Embryonic facial prominence (tissue), 1 donor: ENCODE measurements around the gene NME7.
"Not testable (repeated sequence)": the region's sequence is repeated elsewhere in the genome, so short reads cannot be mapped to it uniquely, and the experiment has no call there.

ENCODE experiments used
- DNase-seq: peaks from one replicate; pipeline ENCODE4 v3.0.0-alpha.2; 2016; ENCODE audit errors: extremely low spot score

The NME7 gene

DNA sequence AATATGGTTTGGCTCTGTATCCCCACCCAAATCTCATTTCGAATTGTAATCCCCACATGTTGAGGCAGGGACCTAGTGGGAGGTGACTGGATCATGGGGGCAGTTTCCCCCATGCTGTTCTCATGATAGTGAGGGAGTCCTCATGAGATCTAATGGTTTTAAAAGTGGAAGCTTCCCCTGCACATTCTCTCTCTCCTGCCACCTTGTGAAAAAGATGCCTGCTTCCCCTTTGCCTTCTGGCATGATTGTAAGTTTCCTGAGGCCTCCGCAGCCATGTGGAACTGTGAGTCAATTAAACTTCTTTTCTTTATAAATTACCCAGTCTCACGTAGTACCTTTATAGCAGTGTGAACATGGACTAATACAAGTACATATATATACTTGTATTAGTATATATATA lies 25.5 kb downstream of the NME7 start:
- DNase-seq, result not testable (repeated sequence)

DNA sequence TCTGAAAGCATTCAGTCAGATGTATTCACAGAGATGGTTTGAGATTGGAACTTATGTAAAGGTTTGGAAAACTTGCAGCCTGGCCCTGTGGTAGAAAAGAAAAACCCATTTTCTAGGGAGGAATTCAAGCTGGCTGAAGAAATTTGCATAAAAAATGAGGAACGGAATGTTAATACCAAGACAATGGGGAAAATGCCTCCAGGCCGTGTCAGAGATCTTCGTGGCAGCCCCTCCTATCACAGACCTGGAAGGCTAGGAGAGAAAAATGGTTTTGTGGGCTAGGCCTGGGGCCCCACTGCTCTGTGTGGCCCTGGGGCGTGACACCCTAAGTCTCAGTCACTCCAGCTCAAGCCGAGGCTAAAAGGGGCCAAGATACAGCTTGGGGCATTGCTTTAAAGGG lies 26.7 kb downstream of the NME7 start:
- DNase-seq, result no peak

DNA sequence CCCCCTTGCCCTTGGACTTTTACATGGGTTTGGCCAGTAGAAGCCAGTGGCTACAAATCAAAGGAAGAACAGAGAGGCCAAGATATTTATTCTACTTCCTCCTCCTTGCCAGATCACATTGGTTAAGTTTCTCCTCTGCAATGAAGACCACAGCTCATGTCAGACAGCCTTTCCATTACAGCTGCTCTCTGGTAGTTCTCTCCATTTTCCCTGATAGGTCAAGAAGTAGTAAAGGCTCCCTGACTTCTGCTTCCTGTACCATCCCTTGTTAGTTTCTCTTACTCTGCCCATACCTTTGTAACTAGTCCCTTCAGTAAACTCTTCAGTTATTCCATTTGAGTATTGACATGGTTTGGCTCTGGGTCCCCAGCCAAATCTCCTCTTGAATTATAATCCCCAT lies 27.8 kb downstream of the NME7 start:
- DNase-seq, result no peak

DNA sequence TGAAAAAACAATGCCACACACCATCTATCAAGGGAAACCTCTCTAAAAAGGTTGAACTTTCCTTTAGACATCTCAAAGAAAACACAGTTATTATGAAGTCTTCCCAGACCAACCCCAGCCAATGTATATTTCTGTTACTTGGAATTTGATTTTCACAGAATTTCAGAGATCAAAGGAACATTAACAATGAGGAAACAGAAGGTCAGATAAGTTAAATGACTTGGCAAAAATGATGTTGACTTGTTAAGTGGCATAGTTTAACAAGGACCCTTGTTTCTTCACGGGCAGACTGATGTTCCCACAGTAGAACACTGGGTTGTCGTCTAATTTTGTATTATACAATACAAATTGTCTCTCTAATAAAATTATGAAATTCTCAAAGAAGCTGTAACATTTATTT lies 29.0 kb downstream of the NME7 start:
- DNase-seq, result no peak

DNA sequence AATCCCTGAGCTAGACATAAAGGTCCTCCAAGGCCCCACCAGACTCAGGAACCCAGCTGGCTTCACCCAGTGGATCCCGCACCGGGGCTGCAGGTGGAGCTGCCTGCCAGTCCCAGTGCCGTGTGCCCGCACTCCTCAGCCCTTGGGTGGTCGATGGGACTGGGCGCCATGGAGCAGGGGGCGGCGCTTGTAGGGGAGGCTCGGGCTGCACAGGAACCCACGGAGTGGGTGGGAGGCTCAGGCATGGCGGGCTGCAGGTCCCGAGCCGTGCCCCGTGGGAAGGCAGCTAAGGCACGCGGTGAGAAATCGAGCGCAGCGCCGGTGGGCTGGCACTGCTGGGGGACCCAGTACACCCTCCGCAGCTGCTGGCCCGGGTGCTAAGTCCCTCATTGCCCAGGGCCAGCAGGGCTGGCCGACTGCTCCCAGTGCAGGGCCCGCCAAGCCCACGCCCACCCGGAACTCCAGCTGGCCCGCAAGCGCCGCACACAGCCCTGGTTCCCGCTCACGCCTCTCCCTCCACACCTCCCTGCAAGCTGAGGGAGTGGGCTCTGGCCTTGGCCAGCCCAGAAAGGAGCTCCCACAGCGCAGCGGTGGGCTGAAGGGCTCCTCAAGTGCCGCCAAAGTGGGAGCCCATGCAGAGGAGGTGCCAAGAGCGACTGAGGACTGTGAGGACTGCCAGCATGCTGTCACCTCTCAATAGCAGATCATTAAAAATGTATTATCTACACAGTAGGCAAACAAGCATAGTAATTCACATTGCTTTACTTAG lies 30.5 kb downstream of the NME7 start:
- not testable (repeated sequence) for DNase-seq

DNA sequence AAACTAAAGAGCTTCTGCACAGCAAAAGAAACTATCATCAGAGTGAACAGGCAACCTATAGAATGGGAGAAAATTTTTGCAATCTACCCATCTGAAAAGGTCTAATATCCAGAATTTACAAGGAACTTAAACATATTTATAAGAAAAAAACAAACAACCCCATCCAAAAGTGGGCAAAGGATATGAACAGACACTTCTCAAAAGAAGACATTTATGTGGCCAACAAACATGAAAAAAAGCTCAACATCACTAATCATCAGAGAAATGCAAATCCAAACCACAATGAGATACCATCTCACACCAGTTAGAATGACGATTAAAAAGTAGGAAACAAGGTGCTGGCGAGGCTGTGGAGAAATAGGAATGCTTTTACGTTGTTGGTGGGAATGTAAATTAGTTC lies 32.9 kb downstream of the NME7 start:
- DNase-seq, result not testable (repeated sequence)

DNA sequence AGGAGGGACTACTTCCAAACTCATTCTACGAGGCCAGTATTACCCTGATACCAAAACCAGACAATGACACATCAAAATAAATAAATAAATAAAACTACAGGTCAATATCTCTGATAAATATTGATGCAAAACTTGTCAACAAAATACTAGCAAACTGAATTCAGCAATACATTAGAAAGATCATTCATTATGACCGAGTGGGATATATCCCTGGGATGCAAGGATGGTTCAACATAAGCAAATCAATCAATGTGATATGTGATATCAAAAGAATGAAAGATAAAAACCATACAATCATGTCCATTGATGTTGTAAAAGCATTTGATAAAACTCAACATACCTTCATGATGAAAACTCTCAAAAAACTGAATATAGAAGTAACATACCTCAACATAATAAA lies 36.7 kb downstream of the NME7 start:
- DNase-seq, result no peak

DNA sequence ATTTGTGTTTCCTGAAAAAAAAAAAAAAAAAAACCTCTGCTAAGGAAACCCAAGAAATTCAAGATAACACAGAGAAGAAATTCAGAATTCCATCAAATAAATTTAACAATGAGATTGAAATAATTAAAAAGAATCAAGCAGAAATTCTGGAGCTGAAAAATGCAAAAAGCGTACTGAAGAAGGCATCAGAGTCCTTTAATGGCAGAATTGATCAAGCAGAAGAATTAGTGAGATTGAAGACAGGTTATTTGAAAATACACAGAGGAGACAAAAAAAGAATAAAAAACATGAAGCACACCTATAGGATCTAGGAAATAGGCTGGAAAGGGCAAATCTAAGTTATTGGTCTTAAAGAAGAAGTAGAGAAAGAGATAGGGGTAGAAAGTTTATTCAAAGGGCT lies 38.2 kb downstream of the NME7 start:
- DNase-seq, result no peak

DNA sequence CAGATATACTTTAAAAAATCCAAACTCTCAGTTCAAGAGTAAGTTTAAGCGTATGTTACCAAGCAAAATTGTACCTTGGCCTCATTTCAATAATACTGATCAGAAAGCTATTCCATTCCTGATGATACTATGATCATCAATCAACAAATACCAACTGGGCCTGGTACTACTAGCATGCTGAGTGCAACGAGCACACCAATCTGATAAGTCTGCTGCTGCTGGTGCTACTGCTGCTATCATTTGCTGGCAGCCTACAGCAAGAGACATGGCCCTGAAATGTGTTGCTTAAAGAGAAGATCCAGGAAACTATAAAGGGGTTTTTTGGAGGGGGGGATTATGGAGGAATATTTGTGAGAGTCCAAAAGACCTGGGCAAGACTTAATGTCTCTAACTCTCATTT lies 39.7 kb downstream of the NME7 start:
- no peak for DNase-seq

DNA sequence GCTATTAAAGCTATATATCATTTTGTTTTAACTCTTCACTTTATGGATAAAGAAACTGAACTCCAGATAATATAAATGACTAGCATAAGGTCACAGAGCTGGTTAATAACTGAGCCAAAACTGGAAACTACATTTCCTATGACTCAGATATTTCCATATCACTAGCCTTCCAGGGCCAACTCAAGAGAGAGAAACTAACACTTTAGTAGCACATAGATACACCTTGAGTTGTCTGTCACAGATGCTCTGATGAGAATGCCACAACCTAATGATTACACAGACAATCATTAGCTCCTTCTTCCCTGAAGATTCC lies 40.7 kb downstream of the NME7 start:
- no peak for DNase-seq

DNA sequence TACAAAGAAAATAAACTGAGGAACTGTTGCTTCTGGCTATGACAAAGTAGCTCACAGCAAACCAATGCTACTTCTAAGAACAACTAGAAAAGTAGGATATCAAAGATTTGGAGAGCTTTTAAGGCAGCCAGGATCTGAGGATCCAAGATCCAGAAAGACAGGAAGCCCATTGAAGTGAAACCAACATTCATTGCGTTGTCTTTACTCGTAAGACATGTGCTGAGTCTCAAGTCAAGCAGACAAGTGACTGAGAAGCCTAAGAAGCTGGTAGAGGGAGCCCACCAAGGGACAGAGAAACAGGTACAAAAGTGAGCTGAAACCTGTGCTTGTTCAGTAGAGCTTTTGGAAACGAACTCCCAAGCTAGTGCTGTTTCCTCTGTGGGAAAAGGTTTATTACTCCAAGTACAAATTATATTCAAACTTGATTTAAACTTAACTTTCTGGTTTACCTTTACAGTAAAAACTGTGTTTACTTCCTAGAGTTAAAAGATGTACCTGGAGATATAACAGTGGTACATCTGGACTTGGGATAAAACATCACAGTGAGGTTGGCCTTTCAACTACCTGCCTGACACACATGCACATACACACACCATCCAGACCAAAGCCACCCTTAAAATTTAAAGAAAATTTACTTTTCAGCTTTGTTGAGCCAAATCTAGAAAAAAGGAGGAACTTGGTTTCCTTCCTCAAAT lies 41.2 kb downstream of the NME7 start:
- no peak for DNase-seq

DNA sequence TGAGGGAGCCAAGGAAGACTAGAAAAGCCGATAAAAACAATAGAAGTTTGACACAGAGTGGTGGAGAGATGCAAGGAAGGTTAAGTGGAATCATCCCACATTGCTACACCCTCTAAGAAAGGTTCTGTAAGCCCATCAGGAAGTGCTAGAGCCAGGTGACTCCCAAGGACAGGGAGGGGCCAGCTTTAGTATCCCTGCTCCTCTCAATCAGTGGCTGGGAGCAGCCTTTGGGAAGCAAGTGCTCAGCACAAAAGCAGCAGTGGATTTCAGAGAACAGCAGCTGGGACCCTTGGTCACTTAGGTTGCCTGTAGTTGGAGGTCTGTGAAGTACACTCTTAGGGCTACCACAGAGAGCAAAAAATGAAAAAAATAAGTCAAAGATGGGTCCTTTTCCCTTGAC lies 42.5 kb downstream of the NME7 start:
- DNase-seq, result no peak

DNA sequence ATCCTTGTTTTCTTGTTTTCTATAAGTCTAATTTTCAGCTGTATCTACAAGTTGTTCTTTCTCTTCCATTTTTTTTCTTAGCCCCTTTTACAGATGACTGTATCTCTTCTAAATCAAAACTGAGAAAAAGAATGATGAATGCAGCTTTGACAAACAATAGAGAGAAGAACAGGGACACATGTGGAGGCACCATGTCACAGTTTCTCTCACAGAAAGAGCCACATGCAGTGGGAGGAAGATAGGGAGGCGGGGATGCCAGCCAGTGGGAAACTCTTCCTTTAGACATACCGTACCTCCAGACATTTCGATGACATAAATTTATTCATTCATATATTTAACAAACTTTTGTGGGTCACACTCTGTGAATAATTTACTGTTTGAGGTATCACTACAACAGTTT lies 45.5 kb downstream of the NME7 start:
- no peak for DNase-seq

DNA sequence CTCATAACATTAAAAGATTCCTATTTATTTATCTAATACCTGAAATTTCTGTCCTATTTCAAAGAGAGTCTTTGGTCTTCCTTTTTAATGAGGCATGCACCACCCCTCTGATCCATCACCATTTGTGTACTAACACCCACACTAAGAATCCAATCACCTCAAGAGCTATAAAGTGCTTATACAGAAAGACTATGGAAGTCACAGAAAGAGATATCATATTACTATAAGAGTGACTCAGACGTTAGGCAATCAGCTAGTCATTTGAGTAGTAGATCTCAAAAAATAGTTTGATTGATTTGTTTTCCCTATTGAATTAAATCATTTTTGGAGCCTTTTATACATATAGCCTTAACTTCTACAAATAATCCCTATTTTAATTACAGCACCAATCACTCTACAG lies 46.1 kb downstream of the NME7 start:
- DNase-seq, result no peak

DNA sequence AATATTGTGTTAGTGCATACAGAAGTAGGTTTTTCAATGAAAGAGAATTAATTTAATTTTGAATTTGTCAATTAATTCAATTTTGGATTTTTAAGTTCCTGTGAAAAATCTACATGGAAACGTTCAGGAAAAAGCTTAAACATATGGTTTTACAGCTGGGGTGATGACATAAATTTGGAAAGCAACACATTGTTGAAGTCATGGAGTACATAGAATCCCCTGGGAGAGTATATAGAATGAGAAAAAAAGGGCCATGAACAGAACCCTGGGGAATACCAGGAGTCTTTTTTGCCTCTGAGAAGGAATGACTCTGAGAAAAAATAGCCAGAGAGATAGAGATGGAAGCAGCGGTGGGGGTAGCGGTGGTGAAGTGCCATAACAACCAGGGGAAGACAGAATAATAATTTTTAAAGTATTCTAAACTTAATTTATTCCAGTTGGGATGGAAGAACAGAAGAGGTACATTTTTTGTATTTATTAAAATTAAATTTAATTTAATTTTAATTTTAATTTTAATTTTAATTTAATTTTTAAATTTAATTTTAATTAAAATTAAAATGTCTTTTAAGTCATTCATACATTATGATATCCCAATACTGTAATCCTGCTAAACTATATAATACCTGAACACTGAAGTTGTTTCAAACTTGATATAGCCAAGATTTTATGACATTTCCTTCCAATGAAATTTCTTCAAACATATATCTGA lies 48.9 kb downstream of the NME7 start:
- DNase-seq, result no peak

DNA sequence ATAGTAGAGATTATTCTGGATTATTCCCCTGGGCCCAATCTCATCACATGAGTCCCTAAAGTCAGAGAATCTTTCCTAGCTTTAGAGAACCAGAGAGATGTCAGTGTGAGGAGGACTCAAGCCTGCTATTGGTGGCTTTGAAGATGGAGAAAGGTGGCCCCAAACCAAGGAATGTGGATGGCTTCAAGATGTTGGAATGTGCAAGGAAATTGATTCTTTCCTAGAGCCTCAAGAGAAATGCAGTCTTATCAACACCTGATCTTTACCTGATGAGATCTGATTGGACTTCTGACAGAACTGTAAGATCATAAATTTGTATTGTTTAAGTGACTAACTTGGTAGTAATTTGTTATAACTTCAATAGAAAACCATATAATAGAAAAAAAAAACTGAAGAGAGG lies 51.0 kb downstream of the NME7 start:
- DNase-seq, result no peak

DNA sequence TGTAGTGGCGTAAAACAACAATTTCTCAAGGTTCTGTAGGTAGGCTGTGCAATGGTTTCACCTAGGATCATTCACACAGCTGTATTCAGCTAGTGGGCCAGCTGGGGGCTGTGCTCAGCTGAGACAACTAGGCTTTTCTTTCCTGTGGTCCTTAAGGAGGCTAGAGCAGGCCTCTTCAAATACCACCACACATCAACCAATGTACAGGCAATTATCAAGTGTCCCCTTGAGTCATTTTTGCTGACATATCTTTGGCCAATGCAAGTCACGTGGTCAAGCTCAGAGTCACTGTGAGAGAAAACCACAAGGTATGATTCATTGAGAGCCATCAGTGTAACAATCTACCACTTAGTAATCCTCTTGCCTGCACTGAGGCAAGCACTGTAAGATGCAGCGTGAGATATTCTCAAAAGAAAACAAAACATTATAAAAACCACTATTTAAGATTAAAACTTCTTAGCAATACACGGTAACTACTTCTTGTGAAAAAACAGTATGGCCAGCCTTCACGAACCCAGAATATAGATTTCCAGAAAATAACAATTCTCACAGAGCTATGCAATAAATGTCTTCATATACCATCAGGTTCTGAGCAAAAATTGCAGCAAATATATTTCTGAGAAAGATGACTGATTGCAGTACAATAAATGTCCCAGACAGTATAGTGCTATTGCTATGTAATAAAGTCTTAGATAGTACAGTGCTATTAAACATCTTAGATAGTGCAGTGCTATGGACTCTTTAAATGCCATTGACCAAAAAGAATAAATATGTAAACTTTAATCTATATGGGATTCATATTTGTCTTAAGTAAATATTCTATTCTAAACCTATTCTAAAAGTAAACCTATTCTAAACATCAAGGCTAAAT lies 55.3 kb downstream of the NME7 start:
- DNase-seq, result no peak

DNA sequence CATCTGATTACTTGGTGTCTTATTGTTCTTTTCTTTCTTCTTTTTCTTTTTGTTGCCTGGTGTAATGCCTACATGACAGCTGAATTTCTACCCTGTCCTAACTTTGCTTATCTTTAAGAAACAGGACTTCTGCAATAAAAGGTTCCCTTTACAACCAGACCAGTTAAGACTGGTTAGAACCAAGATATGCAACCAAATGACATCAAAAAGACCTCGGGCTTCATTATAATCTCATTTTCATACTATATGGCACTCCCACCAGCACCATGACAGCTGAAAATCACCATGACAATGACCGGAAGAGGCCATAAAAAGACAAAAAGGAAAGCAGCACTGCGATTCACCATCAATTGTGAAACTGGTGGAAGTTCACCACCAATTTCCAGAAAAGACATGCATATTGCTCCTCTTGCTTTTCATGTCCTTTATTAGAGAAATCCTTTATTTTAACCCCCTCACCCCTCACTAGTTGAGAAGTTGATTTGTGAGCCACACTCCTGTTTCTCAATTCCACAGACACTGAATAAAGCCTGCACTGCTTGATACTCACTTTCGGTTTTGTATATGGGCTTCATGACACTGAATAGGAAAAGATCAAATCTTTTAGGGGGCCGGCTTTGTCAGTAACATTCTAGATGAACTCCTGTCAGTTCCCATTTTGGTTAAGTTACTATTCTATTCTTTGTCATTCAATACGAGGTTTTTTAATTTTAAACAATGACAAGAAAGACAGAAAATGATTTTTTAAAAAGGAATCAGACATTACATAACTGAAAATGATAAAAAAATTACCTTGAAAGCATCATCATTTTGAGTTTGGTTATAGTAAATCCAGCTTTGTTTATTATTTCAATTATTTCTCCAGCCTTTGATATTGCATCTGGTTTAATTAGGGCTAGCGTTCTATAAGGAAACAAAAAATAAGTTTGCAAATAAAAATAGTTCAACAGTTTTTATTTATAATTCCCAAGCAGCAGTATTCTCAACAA lies 58.1 kb downstream of the NME7 start:
- no peak for DNase-seq

DNA sequence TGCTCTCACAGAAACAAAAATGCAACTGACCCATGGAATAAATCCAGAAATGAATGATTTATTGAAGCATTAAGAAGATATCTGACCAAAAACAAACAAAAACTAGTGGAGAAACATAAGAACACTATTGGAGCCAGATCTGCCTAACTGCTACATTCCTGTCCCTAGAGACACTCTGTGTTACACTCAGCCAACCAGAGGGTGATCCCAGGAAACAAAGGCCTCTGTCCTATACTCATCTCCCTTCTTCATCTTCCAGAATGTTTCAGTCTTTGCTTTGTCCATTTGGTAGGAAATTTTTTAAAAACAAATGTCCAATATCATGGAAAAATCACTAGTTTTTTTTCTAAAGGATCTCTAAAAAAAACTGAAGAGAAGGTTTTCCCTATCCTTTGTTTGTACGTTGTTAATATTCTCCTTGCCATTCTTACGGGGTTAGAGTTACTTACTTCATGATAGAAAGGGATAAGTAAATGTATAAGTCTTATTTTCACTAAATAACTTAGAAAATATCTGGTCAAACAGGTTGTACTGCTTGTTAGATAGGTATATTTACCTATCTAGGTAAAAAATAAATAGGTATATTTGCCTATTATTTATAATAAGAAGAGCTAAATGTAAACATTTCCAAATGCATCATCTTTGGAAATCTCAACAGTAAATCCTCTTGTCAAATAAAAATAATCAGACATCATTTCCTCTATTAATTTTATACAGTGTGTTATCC lies 59.1 kb downstream of the NME7 start:
- DNase-seq, result no peak

DNA sequence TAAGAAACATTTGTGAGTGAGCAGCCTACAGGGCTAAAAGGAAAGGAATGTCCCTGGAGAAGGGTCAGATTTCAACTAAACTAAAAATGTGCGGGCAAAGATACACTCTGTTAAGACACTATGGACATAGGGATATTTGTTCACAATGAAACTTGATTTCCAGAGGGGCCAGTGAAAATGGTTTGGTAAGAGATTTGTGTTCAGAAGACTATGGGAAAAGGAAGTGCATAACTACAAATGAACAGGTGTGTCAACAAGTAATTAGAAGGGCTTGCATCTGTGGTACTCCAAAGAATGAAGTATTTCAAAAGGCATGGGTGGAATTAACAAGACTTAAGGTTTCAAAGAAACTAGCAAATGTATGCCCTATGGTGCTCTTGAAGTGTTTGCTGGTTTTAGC lies 60.4 kb downstream of the NME7 start:
- DNase-seq, result no peak
